DND-41 (cell line): ENCODE data around the gene CHST1.

Experiments
- ATAC-seq: fragments of 200-7000 bp; cut with Tn5 transposase; 3 replicates; pipeline ENCODE4 v1.9.1; 2021; ENCODE audit warnings: low read depth; ENCODE audit not compliant: insufficient read depth
- DNase-seq: peaks from one replicate; pipeline ENCODE4 v3.0.0-alpha.2; 2020
- H2AFZ ChIP-seq: 2 replicates; pipeline ENCODE4 v1.6.0; 2012; ENCODE audit warnings: low read depth, low read length
- H3K27ac ChIP-seq: 2 replicates; pipeline ENCODE4 v1.5.1; 2012; ENCODE audit warnings: low read length, inconsistent platforms
- H3K27me3 ChIP-seq: fragments of 200-600 bp; sonication (generic); 2 replicates; pipeline ENCODE4 v1.6.0; 2012; ENCODE audit warnings: low read length, mild to moderate bottlenecking, inconsistent platforms; ENCODE audit not compliant: insufficient read depth, poor library complexity
- H3K36me3 ChIP-seq: 2 replicates; pipeline ENCODE4 v1.5.1; 2012; ENCODE audit warnings: low read length, inconsistent platforms; ENCODE audit not compliant: insufficient read depth
- H3K4me1 ChIP-seq: 2 replicates; pipeline ENCODE4 v1.5.1; 2012; ENCODE audit warnings: mild to moderate bottlenecking, low read length; ENCODE audit not compliant: insufficient read depth
- H3K4me2 ChIP-seq: 2 replicates; pipeline ENCODE4 v1.6.0; 2012; ENCODE audit warnings: mild to moderate bottlenecking, moderate library complexity, low read length, inconsistent platforms; ENCODE audit not compliant: insufficient read depth
- H3K4me3 ChIP-seq, 2 experiments: fragments of 200-600 bp in 1 of 2; shearing (Covaris generic) in 1 of 2; 2 replicates each; pipeline ENCODE4 v1.5.1; 2012 to 2016; ENCODE audit warnings: inconsistent platforms in 2 of 2, low read length in 2 of 2, mild to moderate bottlenecking in 2 of 2, low read depth in 1 of 2, moderate library complexity in 1 of 2
- H3K79me2 ChIP-seq: 2 replicates; pipeline ENCODE4 v1.6.0; 2012; ENCODE audit warnings: low read length, inconsistent platforms; ENCODE audit not compliant: insufficient read depth
- H3K9ac ChIP-seq: 2 replicates; pipeline ENCODE4 v1.6.0; 2012; ENCODE audit warnings: low read depth, mild to moderate bottlenecking, inconsistent platforms, low read length, moderate library complexity
- H3K9me3 ChIP-seq: 2 replicates; pipeline ENCODE4 v1.5.1; 2012; ENCODE audit warnings: low read length, moderate library complexity, mild to moderate bottlenecking, inconsistent platforms; ENCODE audit not compliant: insufficient read depth, severe bottlenecking
- H4K20me1 ChIP-seq: 2 replicates; pipeline ENCODE4 v1.6.0; 2012; ENCODE audit warnings: low read length; ENCODE audit not compliant: insufficient read depth
- EZH2 ChIP-seq: IDR thresholded peaks from 3 replicates; pipeline ENCODE4 v1.6.1; 2012; ENCODE audit warnings: borderline replicate concordance, low read depth, mild to moderate bottlenecking, moderate library complexity, low read length, inconsistent platforms; ENCODE audit not compliant: severe bottlenecking
- TF ChIP-seq, protein P1 (sequence below): IDR thresholded peaks from 2 replicates; pipeline ENCODE4 v1.5.1; 2012; ENCODE audit warnings: borderline replicate concordance, low read length, moderate library complexity, mild to moderate bottlenecking; ENCODE audit not compliant: poor library complexity, severe bottlenecking; ENCODE audit errors: extremely low read depth

CHST1 gene

DNA sequence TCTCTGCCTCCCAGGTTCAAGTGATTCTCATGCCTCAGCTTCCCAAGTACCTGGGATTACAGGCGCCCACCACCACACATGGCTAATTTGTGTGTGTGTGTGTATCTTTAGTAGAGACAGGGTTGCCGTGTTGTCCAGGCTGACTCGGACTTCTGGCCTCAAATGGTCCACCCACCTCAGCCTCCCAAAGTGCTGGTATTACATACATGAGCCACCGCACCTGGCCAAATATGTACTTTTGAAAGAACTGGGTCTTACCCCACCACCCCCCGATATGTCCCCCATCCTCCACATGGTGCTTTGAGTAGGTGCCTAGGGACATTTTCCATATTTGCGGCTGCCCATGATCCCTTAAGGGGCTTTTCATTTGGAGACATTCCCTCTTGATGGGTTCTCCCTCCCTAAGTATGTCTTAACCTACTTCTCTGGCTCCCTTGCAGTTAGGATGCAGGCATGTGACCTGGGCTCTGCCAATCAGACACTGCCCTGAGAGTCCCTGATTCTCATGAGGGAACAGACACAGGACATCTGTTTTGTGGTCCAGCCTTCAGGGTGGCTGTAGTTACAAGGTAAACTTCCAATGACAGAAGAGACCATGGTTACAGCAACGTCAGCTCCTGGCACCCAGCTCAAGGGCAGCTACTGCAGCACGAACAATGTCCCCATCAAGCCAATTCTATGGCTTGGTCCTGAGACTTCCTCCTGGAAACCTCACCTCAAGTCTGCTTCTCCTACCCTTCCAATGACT, 48.4 kb downstream of the CHST1 start:
- Histone ChIP-seq H3K9me3 (peaks cover 22% of the 10 kb centered on the region), H3K4me2 (no peak overlapping the region), H3K36me3 (no peaks in the 10 kb centered on the region), H3K79me2 (no peaks in the 10 kb centered on the region), H3K9ac (no peak overlapping the region), H3K27me3 (peaks cover 6% of the 10 kb centered on the region), H3K27ac (no peak overlapping the region), H4K20me1 (no peaks in the 10 kb centered on the region), H2AFZ (no peak overlapping the region), H3K4me1 (no peaks in the 10 kb centered on the region), H3K4me3 (no peak overlapping the region)
- ATAC-seq = no peak
- TF ChIP-seq, protein P1, sequence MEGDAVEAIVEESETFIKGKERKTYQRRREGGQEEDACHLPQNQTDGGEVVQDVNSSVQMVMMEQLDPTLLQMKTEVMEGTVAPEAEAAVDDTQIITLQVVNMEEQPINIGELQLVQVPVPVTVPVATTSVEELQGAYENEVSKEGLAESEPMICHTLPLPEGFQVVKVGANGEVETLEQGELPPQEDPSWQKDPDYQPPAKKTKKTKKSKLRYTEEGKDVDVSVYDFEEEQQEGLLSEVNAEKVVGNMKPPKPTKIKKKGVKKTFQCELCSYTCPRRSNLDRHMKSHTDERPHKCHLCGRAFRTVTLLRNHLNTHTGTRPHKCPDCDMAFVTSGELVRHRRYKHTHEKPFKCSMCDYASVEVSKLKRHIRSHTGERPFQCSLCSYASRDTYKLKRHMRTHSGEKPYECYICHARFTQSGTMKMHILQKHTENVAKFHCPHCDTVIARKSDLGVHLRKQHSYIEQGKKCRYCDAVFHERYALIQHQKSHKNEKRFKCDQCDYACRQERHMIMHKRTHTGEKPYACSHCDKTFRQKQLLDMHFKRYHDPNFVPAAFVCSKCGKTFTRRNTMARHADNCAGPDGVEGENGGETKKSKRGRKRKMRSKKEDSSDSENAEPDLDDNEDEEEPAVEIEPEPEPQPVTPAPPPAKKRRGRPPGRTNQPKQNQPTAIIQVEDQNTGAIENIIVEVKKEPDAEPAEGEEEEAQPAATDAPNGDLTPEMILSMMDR = no peak
- no peak for TF ChIP-seq EZH2
- no peak for DNase-seq

DNA sequence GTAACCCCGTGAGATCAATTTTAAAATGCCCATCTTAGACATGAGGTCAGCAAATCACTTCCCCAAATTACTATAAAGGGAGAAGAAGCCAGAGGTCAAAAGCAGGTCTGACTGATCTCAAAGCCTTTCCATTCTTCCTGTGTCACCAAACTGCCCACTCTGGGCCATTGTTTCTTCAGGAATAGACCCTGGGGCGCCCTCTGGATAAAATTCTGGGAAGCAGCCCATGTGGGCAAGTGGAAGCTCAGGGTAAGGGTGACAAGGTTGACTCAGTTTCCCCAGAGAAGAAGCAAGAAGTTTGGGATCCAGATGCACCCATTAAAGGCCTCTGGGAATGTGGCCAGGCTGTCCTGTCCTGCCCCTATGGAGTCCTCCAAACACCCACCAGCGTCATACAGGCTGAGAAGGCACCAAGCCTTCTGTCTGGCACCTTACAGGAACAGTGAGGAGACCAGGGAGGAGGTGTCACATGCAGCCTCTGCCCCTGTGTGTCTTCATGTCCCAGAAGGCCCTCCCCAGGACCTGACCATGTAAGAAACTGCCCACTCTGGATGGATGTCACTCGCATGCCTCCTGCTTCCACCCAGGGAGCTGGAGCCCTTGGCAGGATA, 50.1 kb downstream of the CHST1 start:
- TF ChIP-seq, protein P1 = no peak
- no peak for TF ChIP-seq EZH2
- ATAC-seq (no peak), DNase-seq (no peak)
- peaks cover 6% of the 10 kb centered on the region for H3K27me3 ChIP-seq
- H3K9ac ChIP-seq = no peak overlapping the region
- H3K9me3 ChIP-seq = peaks cover 6% of the 10 kb centered on the region
- no peaks in the 10 kb centered on the region for H3K79me2 ChIP-seq
- no peak overlapping the region for H3K4me2 ChIP-seq
- H2AFZ ChIP-seq = no peak overlapping the region
- no peaks in the 10 kb centered on the region for H3K36me3 ChIP-seq
- H3K27ac ChIP-seq = no peak overlapping the region
- no peak overlapping the region for H3K4me3 ChIP-seq
- no peaks in the 10 kb centered on the region for H4K20me1 ChIP-seq
- H3K4me1 ChIP-seq = no peaks in the 10 kb centered on the region

DNA sequence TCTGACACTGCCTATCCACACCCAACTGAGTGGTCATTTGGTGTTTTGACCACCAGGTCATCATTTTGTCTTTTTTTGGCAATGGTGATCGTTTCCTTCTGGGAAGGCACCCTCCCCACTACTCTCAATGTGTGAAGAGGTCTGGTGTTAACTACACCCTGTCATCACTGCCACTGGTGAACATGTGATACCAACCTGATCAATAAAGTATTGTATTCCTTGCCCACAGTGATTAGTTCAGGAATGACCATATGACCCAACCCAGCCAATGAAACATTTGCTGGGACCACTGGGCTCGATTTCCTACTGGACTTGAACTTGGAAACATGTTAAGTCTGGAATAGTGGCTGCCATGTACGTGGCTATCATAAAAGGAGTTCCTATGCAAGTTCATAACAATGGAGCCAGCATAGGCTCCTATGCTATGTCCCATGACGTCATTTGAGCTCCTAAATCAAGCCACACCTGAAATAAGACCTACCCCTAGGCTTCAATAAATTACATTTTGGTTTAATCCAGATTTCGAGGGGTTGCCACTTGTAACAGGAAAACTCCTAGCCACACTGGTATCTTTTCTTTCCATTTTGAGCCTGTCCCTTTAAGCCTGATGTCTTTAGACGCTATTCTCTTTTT, 51.1 kb downstream of the CHST1 start:
- DNase-seq (no peak), ATAC-seq (no peak)
- H3K27me3 ChIP-seq = peaks cover 6% of the 10 kb centered on the region

More for the DNA sequence above, 51.1 kb downstream of the CHST1 start:
- TF ChIP-seq, protein P1 = no peak
- no peak for TF ChIP-seq EZH2
- H3K9me3 ChIP-seq = no peaks in the 10 kb centered on the region
- no peak overlapping the region for H3K27ac ChIP-seq
- H3K4me1 ChIP-seq = no peaks in the 10 kb centered on the region
- H3K4me2 ChIP-seq = no peak overlapping the region
- no peak overlapping the region for H2AFZ ChIP-seq
- no peak overlapping the region for H3K9ac ChIP-seq
- H4K20me1 ChIP-seq = no peaks in the 10 kb centered on the region
- no peaks in the 10 kb centered on the region for H3K79me2 ChIP-seq
- no peaks in the 10 kb centered on the region for H3K36me3 ChIP-seq
- no peak overlapping the region for H3K4me3 ChIP-seq
